HG03460 (cell line): ENCODE results near the gene EME2.

Source experiments
- ATAC-seq: cut with Tn5 transposase; IDR thresholded peaks from one replicate; pipeline ENCODE4 v1.9.1; 2021; ENCODE audit not compliant: unreplicated experiment

Gene EME2

DNA sequence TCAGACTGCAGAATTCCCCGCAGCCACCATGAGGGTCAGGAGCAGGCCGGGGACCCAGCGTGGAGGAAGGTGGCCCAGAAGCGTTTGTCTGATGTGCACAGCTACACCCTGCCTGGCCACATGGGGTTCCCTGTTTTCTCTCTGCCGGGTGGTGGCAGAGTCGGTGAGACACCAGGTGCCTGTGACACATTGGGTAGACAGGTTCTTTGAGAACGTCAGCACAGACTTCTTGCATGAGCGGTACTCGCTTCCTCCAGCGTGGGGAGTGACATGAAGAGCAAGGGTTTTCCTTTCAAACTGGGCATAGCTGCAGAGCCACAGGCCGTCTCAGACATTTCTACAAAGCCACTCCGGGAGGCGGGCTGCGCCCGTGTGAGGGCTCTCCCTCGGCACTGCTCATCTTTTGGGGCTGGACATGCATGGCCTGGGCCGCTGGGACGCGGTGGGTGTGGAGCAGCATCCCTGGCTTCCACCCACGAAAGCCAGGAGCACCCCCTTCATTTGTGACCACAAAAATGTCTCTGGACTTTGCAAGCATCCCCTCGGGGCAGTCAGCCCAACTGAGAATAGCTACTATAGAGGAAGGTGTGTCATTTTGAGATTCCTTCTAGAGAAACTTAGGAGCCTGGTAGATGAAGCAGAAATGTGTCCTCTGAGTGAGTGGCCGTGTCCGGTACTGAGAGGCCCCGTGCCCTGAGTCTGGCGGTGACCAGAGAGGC is 27.3 kb upstream of the EME2 start:
- no peak for ATAC-seq

DNA sequence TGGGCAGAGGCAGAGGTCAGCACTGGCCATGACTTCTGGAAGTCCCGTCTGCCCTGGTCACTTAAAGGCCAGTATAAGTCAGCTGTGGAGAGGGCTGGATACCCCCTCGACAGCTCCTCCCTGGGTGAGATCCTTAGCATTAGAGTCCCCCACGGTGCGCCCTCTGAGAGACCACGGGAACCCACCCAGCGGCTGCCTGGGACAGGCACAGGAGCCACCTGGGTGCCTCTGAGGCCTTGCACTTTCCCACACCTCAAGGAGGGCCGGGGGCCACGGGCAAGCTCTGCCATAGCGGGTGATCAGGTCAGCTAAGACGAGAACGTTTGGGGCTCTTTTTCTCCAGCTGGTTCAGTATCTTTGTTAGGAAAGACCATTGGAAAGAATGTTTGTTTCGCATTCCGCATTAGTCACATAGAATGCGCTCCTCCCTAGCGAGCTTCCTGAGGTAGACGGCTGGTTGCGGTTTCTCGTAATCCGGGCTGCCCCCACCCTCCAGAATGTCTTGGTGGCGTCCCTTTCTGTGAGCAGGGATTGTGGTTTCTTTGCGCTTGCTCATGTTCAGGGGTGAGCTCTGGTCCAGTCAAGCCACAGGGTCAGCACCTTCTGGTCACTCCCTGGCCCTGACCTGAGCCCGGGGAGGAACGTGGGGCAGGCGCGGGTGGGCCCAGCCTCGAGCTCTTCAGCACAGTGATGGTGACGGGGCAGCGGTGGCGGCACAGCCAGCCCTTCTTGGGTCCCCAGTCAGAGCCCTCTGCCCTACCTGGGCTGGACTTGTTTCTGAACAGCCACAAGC is 26.5 kb upstream of the EME2 start:
- ATAC-seq, result no peak

DNA sequence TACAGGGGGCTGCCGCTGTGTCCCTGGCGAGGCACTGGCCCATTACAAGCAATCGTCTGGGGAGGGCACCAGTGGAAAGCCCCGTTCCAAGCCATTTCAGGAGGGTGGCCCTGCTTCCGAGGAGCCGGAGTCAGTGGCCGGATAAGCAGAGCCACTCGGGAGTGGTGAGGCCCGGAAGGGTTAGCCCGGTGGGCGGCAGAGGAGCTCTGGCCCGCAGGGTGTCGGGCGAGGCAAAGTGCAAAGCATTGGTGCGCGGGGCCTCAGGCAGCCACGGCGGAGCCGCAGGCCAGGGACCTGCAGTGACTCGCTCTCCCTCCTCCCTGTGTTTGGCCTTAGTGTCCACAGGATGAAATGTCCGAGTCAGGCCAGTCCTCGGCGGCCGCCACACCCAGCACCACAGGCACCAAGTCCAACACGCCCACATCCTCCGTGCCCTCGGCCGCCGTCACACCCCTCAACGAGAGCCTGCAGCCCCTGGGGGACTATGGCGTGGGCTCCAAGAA is 25.9 kb upstream of the EME2 start:
- ATAC-seq, result no peak

DNA sequence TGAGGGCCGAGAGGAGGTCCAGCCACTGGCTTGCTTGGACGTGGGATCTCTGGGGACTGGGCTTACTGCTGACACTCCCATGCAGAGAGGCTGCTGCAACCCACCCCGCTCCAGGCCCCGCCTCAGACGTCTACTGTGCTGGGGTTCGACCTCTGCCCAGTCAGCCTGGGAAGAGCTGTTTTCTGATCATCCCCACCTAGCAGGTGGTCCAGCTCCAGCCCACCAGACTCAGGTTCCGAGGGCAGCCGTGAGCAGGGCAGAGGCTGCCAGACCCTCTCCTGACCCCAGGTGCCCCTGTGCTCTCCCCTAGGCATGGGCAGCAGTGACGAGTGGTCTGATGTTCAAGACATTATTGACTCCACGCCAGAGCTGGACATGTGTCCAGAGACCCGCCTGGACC is 24.7 kb upstream of the EME2 start:
- ATAC-seq, result no peak

DNA sequence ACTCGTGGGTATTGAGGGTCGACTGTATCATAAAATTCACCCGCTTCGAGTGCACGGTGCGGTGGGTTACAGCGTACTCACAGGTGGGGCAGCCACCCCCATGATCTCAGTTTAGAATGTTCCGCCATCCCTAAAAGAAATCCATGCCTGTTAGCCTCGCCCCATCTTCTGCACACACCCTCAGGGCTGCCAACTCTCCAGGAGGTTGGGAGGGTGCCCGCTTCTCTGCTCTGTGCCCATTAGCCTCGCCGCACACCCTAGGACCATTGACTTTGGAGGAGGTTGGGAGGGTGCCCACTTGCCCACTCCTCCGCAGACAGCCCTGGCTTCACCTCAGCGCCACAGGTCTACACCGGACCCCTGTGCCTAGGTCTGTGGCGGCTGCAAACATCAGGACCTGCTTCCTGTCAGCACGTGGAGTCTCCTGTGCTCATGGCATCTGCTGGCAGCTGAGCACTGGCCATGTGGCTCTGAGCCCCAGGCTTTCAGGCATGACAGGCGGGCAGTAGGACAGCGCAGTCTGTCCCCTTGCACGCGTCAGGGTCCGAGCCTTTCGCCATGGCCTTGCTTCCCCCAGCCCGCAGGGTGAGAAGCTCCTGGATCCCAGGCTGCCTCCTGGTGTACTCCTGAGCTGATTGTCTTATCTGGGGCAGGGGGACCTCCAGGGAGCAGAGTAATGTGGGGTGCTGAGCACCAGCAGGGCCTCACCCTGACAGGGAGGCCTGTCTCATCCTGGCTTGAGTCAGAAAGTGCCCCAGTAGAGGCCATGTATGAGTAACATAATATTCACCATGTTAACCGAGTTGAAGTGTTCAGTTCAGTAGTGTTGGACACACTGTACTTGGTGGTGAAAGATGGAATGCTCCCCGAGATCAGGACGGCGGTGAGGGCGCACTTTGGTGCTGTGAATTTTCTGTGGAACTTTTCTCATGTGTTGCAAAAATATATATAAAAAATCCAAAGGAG is 23.2 kb upstream of the EME2 start:
- no peak for ATAC-seq

DNA sequence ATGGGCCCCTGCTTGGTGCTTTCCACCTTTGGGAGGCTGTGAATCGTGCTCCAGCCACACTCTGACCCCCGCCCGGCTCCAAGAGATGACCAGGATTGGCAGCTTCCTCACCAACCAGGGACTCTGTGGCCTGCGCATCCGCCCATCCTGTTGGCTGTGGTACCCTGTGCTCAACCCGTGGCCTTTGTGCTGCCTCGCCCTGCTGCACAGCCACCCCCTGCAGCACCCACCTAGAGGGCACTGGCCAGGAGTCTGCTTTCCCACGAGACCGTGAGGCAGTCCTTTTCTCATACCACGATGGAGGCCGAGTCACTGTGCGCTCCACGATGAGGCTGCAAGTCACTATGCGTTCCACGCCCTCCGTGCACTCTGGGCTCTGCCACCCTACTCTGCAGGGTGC is 20.7 kb upstream of the EME2 start:
- no peak for ATAC-seq

DNA sequence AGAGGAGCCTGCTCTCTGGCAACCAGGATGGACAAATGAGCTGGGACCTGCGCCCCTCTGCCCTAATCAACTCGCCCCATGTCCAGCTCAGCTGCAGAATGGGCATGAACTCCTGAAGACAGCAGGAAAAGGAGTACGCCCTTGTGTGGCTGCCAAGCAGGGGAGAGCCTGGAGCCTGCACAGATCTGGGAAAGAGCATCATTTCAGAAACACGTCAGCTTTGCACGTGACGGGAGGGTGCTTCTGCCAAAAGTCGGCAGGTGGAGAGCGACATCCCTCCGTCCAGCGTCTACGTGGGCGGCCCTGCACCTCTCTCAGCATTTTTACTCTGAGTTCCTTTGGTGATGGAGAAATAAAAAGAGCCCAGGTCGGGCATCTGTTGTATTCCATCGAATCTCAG is 19.8 kb upstream of the EME2 start:
- ATAC-seq, result no peak

DNA sequence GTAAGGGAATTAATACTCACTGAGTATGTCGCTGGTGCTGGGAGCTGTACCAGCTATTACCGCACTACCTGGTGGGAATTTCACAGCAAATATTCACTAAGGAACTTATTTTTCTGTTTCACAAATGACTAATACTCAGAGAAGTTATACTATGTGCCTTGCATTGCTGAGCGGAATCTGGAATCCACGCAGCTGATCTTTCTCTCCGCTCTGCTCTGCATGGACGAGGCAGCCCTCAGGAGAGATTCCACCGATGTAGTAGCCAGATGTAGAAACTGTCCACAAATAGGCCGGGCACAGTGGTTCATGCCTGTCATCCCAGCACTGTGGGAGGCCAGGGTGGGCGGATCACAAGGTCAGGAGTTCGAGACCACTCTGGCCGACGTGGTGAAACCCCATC is 18.4 kb upstream of the EME2 start:
- no peak for ATAC-seq

DNA sequence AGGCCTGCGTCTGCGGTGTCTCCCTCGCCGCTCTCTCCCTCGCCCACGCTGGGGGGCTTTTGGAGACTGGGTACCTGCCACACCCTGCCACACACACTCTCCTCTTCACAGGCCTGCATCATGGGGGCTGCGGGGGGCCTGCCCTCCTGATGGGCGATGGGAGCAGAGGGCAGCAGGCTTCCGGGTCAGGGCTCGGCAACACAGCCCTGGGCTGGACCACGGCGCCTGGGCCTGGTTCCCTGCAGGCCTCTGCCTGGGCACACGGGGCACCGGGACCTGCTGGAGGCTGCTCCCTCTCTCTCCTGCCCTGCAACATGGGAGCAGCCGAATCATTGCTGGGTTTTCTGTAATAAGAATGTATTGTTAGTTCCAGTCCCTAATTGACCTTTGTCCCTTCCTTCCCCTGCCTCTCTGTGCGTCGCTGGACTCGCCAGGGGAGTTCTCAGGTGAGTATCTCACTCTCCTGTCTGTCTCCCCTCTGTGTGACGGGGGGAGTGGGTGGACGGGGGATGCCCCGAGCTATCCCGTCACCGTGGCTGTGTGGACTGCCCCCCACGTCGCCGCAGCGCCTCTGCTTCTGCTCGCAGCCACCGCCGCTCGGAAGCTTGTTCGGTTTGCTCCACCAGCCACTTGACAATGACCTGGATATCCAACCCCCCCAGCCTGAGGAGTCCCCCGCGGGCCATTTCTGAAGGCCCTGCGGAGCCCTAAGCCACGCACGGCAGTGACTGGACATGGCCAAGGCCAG is 14.7 kb upstream of the EME2 start:
- no peak for ATAC-seq

DNA sequence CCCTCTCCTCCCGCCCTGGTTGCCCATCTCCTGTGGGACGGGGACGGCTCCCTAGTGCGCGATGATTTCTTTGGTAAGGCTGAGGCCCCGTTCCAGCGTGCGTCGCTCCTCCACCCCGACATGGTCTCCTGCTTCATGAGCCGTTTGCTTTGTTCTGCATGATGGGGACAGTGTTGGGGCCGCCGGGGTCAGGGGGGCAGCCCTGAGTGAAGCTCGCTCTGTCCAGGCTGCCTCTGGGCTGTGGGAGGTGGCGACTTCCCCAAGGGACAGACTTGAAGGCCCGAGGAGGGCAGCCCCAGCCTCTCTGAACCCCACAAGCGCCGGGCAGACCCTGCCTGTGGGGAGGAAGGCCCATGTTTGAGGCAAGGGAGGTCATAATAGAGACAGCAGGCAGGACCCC is 13.7 kb upstream of the EME2 start:
- no peak for ATAC-seq

DNA sequence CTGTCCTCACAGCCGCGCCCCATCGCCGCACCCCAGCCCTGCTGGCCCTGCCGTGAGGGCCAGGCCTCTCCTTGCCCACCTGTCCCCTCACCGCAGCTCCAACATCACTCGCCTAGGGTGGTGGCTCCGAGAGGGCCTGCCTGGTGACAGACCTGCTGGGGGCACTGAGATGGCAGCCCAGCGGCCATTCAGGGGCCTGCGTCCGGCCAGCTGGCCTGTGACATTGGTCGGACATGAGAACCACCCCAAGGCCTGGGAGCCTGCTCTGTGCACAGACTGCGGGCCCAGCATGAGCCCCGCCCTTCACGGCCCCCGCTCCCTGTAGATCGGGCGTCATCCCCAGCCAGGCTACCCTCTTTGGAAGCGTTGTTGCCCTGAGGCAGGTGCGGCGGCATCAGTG is 13.1 kb upstream of the EME2 start:
- no peak for ATAC-seq

DNA sequence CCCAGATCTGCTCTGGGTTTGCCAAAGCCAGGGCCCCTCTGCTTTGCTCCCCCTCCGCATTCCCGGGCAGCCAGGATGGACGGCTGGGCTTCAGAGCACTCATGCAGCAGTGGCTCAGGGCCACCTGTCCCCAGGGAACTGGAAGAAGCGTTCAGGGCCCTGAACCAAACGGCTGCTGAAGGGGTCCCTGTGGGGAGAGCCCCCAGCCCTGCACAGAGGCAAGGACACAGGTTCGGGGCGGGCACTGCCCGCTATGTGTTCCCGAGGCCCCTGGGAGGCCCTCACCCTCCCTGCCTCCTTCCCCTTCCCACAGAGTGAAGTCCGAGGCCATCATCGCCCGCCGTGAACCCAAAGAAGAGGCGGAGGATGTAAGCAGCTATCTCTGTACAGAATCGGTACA is 11.7 kb upstream of the EME2 start:
- ATAC-seq, result no peak

DNA sequence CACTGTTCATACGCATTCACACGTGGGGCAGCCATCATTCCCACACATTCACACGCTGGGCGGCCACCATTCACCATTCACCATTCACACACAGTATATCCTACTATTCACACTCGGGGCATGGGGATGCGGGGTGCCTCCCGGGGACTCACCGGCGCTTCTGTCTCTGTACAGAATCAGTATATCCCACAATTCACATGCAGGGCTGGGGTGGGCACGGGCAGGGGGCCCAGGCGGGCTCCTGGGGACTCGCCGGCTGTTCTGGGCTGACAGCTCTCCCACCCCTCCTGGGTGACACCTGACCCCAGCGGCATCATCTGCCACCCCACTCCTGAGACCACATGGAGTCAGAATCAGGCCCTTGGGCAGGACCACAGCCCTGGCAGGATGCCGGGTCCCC is 10.9 kb upstream of the EME2 start:
- ATAC-seq, result no peak

DNA sequence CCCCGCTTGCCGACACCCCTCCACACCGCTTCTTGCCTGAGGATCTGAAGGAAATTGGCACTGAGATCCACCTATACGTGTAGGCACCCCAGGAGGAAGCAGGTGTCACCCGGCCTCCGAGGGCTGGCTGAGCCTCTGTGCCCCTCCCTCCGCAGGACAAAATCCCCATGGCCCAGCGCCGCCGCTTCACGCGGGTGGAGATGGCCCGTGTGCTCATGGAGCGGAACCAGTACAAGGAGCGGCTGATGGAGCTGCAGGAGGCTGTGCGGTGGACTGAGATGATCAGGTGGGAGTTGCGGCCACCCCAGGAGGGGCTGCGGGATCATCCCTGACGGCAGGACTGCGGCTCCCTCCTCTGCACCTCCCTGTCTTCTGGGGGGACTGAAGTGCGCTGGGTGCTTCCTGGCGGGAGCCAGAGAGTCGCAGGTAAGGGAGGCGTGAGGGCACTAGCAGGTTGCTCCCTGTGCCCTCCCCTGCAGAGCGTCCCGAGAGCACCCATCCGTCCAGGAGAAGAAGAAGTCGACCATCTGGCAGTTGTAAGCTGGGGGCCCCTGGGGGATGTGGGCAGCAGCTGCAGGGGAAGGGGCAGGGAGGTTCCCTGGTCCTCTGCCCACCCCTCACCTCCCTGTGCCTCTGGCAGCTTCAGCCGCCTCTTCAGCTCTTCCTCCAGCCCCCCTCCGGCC is 10.3 kb upstream of the EME2 start:
- no peak for ATAC-seq

DNA sequence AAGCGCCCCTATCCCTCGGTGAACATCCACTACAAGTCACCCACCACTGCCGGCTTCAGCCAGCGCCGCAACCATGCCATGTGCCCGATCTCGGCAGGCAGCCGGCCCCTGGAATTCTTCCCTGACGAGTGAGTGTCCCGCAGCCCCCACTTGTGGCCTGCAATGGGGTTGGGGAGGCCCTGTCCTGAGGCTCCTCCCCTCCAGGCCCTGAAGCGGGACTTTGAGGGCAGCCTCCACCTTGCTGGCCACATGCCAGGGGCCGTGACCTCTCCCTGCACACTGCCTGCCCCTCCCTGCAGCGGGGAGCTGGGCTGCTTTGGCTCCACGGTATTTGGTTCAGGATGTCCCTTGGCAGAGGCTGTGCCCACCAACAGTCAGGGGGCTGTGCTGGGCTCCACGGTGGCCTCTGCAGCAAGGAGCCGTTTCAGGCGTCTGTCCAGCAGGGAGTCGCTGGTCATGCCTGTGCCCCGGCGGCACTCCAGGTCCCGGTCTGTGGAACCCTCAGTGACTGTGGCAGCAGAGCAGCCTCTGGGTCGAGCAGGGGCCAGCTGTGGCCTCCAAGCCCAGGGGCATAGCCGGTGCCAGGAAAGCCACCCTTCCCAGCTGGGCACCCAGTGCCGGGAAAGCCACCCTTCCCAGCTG is 9.6 kb upstream of the EME2 start:
- no peak for ATAC-seq

DNA sequence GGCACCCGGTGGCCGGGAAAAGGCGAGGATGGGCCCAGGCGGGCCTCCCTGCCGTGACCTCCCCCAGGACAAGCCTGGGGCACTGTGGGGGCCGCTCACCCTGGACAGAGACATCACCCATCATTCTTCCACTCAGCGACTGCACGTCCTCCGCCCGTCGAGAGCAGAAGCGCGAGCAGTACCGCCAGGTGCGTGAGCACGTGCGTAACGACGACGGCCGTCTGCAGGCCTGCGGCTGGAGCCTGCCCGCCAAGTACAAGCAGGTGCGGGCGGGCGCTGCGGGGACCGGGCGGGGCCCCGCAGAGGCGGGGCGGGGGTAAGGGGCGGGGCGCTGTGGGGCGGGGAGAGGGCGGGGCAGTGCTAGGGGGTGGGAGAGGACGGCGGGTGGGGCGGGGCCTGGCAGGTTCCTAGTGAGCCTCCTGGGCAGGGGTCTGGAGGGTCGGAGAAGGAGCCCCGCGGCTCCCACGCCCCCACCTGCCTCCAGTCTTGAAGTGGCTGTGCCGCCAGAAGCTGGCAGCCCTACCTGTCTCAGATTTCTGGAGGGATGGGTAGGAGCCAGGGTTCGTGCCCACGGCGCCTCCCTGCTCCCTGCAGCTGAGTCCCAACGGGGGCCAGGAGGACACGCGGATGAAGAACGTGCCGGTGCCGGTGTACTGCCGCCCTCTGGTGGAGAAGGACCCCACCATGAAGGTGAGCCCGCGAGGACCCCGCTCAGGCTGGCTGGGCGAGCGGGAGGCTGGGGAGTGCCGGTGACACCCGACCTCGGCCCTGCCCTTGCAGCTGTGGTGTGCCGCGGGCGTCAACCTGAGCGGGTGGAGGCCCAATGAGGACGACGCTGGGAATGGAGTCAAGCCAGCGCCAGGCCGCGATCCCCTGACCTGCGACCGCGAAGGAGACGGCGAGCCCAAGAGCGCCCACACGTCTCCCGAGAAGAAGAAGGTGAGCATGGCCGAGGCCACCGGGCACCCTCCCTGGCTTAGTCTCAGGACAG is 8.8 kb upstream of the EME2 start:
- ATAC-seq, result no peak

DNA sequence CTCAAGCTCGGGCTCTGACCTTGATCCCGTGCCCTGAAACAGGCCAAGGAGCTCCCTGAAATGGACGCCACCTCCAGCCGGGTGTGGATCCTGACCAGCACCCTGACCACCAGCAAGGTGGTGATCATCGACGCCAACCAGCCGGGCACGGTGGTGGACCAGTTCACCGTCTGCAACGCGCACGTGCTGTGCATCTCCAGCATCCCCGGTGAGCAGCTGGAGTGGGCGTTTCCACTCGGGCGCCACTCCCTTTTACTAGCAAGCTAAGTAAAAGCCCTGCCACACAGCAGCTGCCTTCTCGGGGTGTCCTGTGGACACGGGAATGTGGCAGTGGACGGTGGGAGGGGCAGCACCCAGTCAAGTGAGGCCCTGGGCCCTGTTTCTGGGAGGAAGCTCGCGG is 7.6 kb upstream of the EME2 start:
- no peak for ATAC-seq

DNA sequence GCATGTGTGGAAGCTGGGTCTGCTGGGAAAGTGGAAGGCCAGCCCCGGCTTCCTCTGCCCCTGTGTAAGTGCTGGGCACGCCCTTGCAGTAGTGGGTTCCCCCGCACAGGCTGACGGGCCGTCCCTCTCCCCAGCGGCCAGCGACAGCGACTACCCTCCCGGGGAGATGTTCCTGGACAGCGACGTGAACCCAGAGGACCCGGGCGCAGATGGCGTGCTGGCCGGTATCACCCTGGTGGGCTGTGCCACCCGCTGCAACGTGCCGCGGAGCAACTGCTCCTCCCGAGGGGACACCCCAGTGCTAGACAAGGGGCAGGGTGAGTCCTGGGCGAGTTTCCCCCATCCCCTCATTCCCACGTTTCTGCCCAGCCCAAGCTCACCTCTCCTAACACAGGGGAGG is 6.8 kb upstream of the EME2 start:
- no peak for ATAC-seq
